Measurements from ENCODE around the gene THADA.
"Not testable (repeated sequence)": the region's sequence is repeated elsewhere in the genome, so short reads cannot be mapped to it uniquely, and the experiment has no call there.

THADA gene

GRCh38 chr2:43595603-43596412 lies at the start of gene THADA:
Gene THADA (minus strand): TSS chr2:43596038. CDS start chr2:43592392, 3,646 bp downstream.
- peak; percentile 97 to 98 for DNase-seq

- DNase-seq = no peak
Measured at GRCh38 chr2:43643680-43644079, 47.8 kb upstream of the THADA start.

GRCh38 chr2:43642363-43642762 lies 46.5 kb upstream of the THADA start:
- DNase-seq = no peak

- peak; percentile 83 to 86 for DNase-seq
Measured at GRCh38 chr2:43637030-43637803, 41.4 kb upstream of the THADA start, which contains the start of gene PLEKHH2. Gene PLEKHH2 (plus strand): TSS chr2:43637260. CDS start chr2:43644674, 7,414 bp downstream.

GRCh38 chr2:43636621-43637020 lies 40.8 kb upstream of the THADA start:
- peak; percentile 15 to 17 for DNase-seq

GRCh38 chr2:43636153-43636552 lies 40.3 kb upstream of the THADA start:
- not testable (repeated sequence) for DNase-seq

GRCh38 chr2:43634604-43635306 lies 38.9 kb upstream of the THADA start:
- no peak for DNase-seq

GRCh38 chr2:43631618-43632317 lies 35.9 kb upstream of the THADA start:
- DNase-seq = no peak

- no peak for DNase-seq
Measured at GRCh38 chr2:43622931-43623451, 27.2 kb upstream of the THADA start.

GRCh38 chr2:43619511-43619910 lies 23.7 kb upstream of the THADA start:
- DNase-seq = no peak

- DNase-seq = no peak
Measured at GRCh38 chr2:43616967-43617680, 21.3 kb upstream of the THADA start.

- DNase-seq = no peak
Measured at GRCh38 chr2:43612944-43613343, 17.1 kb upstream of the THADA start.

- peak; percentile 54 to 76 for DNase-seq
Measured at GRCh38 chr2:43611987-43612894, 16.4 kb upstream of the THADA start.

GRCh38 chr2:43610361-43610760 lies 14.5 kb upstream of the THADA start:
- DNase-seq = no peak

GRCh38 chr2:43609290-43609918 lies 13.6 kb upstream of the THADA start:
- peak; percentile 32 to 34 for DNase-seq

- DNase-seq = no peak
Measured at GRCh38 chr2:43605851-43606250, 10.0 kb upstream of the THADA start.

- DNase-seq = peak in 1 of 2 donors; percentile 18
Measured at GRCh38 chr2:43605079-43605655, 9.3 kb upstream of the THADA start.

- no peak for DNase-seq
Measured at GRCh38 chr2:43604674-43605073, 8.8 kb upstream of the THADA start.

GRCh38 chr2:43600596-43600995 lies 4.8 kb upstream of the THADA start:
- DNase-seq = not testable (repeated sequence)

GRCh38 chr2:43594875-43595274 lies 963 bp downstream of the THADA start:
- no peak for DNase-seq

Measured in activated CD4-positive, alpha-beta T cell treated with anti-CD3 and anti-CD28 coated beads for 4 hours (primary cell).